K562 (cell line): ENCODE measurements around the gene SPSB1. TPM values are rescaled to one million over a fixed set of nuclear protein-coding genes. Genes with fewer than 3 reads are reported as not detected.

ENCODE experiments used
- ATAC-seq: fragments of 200-7000 bp; cut with Tn5 transposase; 3 replicates; pipeline ENCODE4 v1.9.1; 2020; ENCODE audit warnings: moderate library complexity
- BruUV-seq: library from RNA; stranded (reverse); fragments of 400-500 nt; replicated peaks from 2 replicates; lab custom pipeline; 2021; lab: Mats Ljungman, UMichigan
- CTCF ChIA-PET: fragments of 300-600 bp; formaldehyde crosslinking; extraction: SDS; loops from one replicate; lab custom pipeline; 2021; ENCODE audit warnings: low intra/inter-chr PET ratio; lab: Yijun Ruan, JAX
- POLR2A ChIA-PET: fragments of 300-600, 350-650 bp; sonication (Branson Sonifier 250); formaldehyde crosslinking; extraction: SDS; loops from one replicate; lab custom pipeline; 2021; ENCODE audit warnings: antibody characterized with exemption, inconsistent platforms; lab: Yijun Ruan, JAX
- DNase-seq, 4 experiments: peaks; one replicate each; pipeline versions ENCODE4 v3.0.0 to v3.0.0-alpha.2; 2011 to 2018; ENCODE audit warnings: low spot score in 3 of 4, mixed read lengths in 3 of 4; ENCODE audit errors: extremely low read depth in 1 of 4
- FAIRE-seq: peaks from 2 replicates; lab custom pipeline; 2011; peaks lifted over from hg19 to GRCh38; lab: Jason Lieb, UNC
- H2AFZ ChIP-seq: 2 replicates; pipeline ENCODE4 v1.6.0; 2011; ENCODE audit warnings: low read depth, low read length, control low read depth, inconsistent platforms
- H3K27ac ChIP-seq: fragments of 200-600 bp; 3 replicates; pipeline ENCODE4 v1.8.0; 2011; ENCODE audit warnings: low read depth, mild to moderate bottlenecking, control low read depth, inconsistent platforms, low read length, moderate library complexity, mixed read lengths; ENCODE audit errors: extremely low read depth
- H3K27me3 ChIP-seq, 2 experiments: fragments of 300-600 bp in 1 of 2; 2 replicates in 1 of 2; 3 replicates in 1 of 2; pipeline versions ENCODE4 v1.6.0 to v1.8.0; 2011; ENCODE audit warnings: inconsistent platforms in 2 of 2, low read length in 2 of 2, mild to moderate bottlenecking in 1 of 2, mixed read lengths in 1 of 2, moderate library complexity in 1 of 2; ENCODE audit not compliant: control insufficient read depth in 2 of 2, insufficient read depth in 2 of 2
- H3K36me3 ChIP-seq: fragments of 300-600 bp; 3 replicates; pipeline ENCODE4 v1.8.0; 2011; ENCODE audit warnings: mild to moderate bottlenecking, low read length, inconsistent platforms; ENCODE audit not compliant: control insufficient read depth, insufficient read depth
- H3K4me1 ChIP-seq, 2 experiments: fragments of 200-600 bp in 1 of 2; replicated peaks in 1 of 2; 2 replicates in 1 of 2; 3 replicates in 1 of 2; pipeline versions ENCODE4 v1.5.1 to v1.8.0; 2011; ENCODE audit warnings: inconsistent platforms in 2 of 2, low read length in 2 of 2, mild to moderate bottlenecking in 1 of 2, mixed read lengths in 1 of 2, moderate library complexity in 1 of 2; ENCODE audit not compliant: control insufficient read depth in 2 of 2, insufficient read depth in 2 of 2
- H3K4me2 ChIP-seq: 2 replicates; pipeline ENCODE4 v1.6.1; 2011; ENCODE audit warnings: low read length, control low read depth, inconsistent platforms, mixed read lengths; ENCODE audit not compliant: insufficient read depth
- H3K4me3 ChIP-seq: fragments of 200-600 bp; sonication (generic), shearing (Covaris generic); 2 replicates; pipeline ENCODE4 v1.5.1; 2016; ENCODE audit warnings: control low read depth, inconsistent platforms
- H3K79me2 ChIP-seq: fragments of 200-600 bp; 3 replicates; pipeline ENCODE4 v1.8.0; 2011; ENCODE audit warnings: low read length, inconsistent platforms; ENCODE audit not compliant: control insufficient read depth, insufficient read depth
- H3K9ac ChIP-seq, 2 experiments: 2 replicates each; pipeline versions ENCODE4 v1.6.0 to v1.6.1; 2011; ENCODE audit warnings: low read depth in 2 of 2, low read length in 2 of 2, control low read depth in 1 of 2, inconsistent platforms in 1 of 2, mild to moderate bottlenecking in 1 of 2, mixed read lengths in 1 of 2; ENCODE audit not compliant: insufficient read depth in 1 of 2
- H3K9me1 ChIP-seq: one replicate; pipeline ENCODE4 v1.6.0; 2011; ENCODE audit warnings: inconsistent platforms, mild to moderate bottlenecking, low read length, moderate library complexity; ENCODE audit not compliant: control insufficient read depth, insufficient read depth
- H3K9me3 ChIP-seq: replicated peaks from 2 replicates; pipeline ENCODE4 v1.5.1; 2011; ENCODE audit warnings: low read depth, low read length, inconsistent platforms; ENCODE audit not compliant: control insufficient read depth, insufficient read depth
- H4K20me1 ChIP-seq: replicated peaks from 2 replicates; pipeline ENCODE4 v1.6.1; 2011; ENCODE audit warnings: low read length, inconsistent platforms, mixed read lengths; ENCODE audit not compliant: control insufficient read depth, insufficient read depth
- HLTF ChIP-seq: fragments of 450-650 bp; IDR thresholded peaks from 2 replicates; pipeline ENCODE4 v1.6.1; 2016
- VEZF1 ChIP-seq: fragments of 200-800 bp; sonication (Bioruptor generic); IDR thresholded peaks from 2 replicates; pipeline ENCODE4 v1.6.1; 2017; ENCODE audit warnings: missing genetic modification characterization, missing compliant biosample characterization
- ZBTB7A ChIP-seq: IDR thresholded peaks from 2 replicates; pipeline ENCODE4 v1.6.1; 2011; ENCODE audit warnings: low read depth, mild to moderate bottlenecking, low read length, moderate library complexity, borderline replicate concordance; ENCODE audit not compliant: control insufficient read depth
- WGBS: fragments of 100-300 bp; shearing (Covaris generic); methylation state at CpG from one replicate; pipeline ENCODE4 v1.1.6; 2016; ENCODE audit warnings: low coverage, mixed read lengths; ENCODE audit not compliant: insufficient coverage; ENCODE audit errors: missing lambda C conversion rate; 5-methylcytosine and 5-hydroxymethylcytosine counted together
- in situ Hi-C: fragments of 300-500 bp; cut with MboI; formaldehyde crosslinking; loops from 4 replicates; pipeline ENCODE4 v1.15.0; 2018; ENCODE audit warnings: inconsistent platforms, mixed read lengths
- intact Hi-C: fragments of 100-400 bp; cut with micrococcal nuclease; formaldehyde crosslinking; loops from 2 replicates; pipeline ENCODE4 v1.14.2; 2022
- polyA plus RNA-seq, 8 experiments: library from polyadenylated mRNA; depleted of rRNA in 4 of 8; stranded (reverse) in 5 of 8; unstranded in 3 of 8; fragments of >200 nt; fragmentation: Nextera tagmentation in 2 of 8; fragmentation: Illumina TruSeq in 1 of 8; extraction: Ambion mirVana in 2 of 8; extraction: Trizol in 1 of 8; gene quantifications; 2 replicates each; pipeline versions ENCODE4 v1.2.1 to v1.2.3, GENCODE V29; 2011 to 2014; ENCODE audit warnings: inconsistent platforms in 1 of 8, missing spikeins in 1 of 8
- total RNA-seq, 7 experiments: library from RNA; depleted of rRNA in 6 of 7; stranded (reverse); fragments of >200 nt in 6 of 7; fragmentation: Illumina TruSeq in 2 of 7; extraction: Trizol in 2 of 7; gene quantifications; 2 replicates each; pipeline versions ENCODE4 v1.2.1 to v1.2.3, GENCODE V29; 2011 to 2021; ENCODE audit warnings: low replicate concordance in 1 of 7

Gene SPSB1
- total and polyA plus RNA-seq, 9 of the 15 experiments (the other 6 are each of a cell fraction or from before 2014, with no cell fraction given): 0.06 to 0.35 (median 0.14) TPM; not detected in 6

- H3K4me3 ChIP-seq: peak overlapping the region; percentile 34
- peaks cover 4% of the 10 kb centered on the region; the same call in 1 of the 2 replicates for H3K9me3 ChIP-seq
- ATAC-seq (no peak), FAIRE-seq (no peak), DNase-seq (no peak)
- BruUV-seq: no TSS peak
- peaks cover 26 to 52% of the 10 kb centered on the region in 2 experiments for H3K27me3 ChIP-seq
- in situ Hi-C loops (no loop called here), intact Hi-C loops (no loop called here)
- POLR2A ChIA-PET: no interaction called here
- H3K27ac ChIP-seq: no peak overlapping the region
- no peaks in the 10 kb centered on the region for H3K9me1 ChIP-seq
- peak overlapping the region; percentile 3; the same call in 1 of the 2 replicates for H3K4me2 ChIP-seq
- peak overlapping the region in 1 of 2 experiments; percentile 81; a peak in 1 of 4 replicates for H3K9ac ChIP-seq
- H3K79me2 ChIP-seq: no peaks in the 10 kb centered on the region
- H2AFZ ChIP-seq: no peak overlapping the region
- 0 out of 2 replicates have a peak, but pooled peaks cover 12% of the 10 kb centered on the region for H4K20me1 ChIP-seq
- H3K36me3 ChIP-seq: no peaks in the 10 kb centered on the region
- WGBS: 0% methylated on average over 2 of the region's 43 CpGs
- H3K4me1 ChIP-seq: peaks cover 3 to 20% of the 10 kb centered on the region in 2 experiments; a peak in 3 of 5 replicates
- TF ChIP-seq ZBTB7A (peak; percentile 31; the same call in 1 of the 2 replicates), VEZF1 (CRISPR knock-in tag) (0 out of 2 replicates have a peak, but pooled peaks have one; percentile 1), HLTF (no peak)
- TF ChIP-seq, all 486 proteins: peak for 2
- CTCF ChIA-PET: interaction anchor here (0.6 to 6.2 kb wide), 2 partner anchors 197 to 1014 kb away, joined by 10 to 57 read pairs; no protein-coding TSS in a partner anchor
Measured at GRCh38 chr1:9293241-9293532, 493 bp downstream of the SPSB1 start.
